ENCODE measurements around the gene PYY. TPM values are rescaled to one million over a fixed set of nuclear protein-coding genes. Genes with fewer than 3 reads are reported as not detected.
"Not testable (repeated sequence)": the region's sequence is repeated elsewhere in the genome, so short reads cannot be mapped to it uniquely, and the experiment has no call there.

PYY gene
- total and polyA plus RNA-seq, 11 donors: not detected

GRCh38 chr17:43975898-43976297 is 22.2 kb upstream of the PYY start:
- intact Hi-C loops (cut with DNase I): no loop called here
- Histone ChIP-seq H3K27me3 (peaks cover 0 to 27% (median 0%) of the 10 kb centered on the region in 9 donors), H3K27ac (no peak overlapping the region), H3K36me3 (no peaks in the 10 kb centered on the region), H3K4me3 (no peak overlapping the region), H3K9me3 (no peaks in the 10 kb centered on the region), H3K4me1 (no peaks in the 10 kb centered on the region)
- DNase-seq (no peak), ATAC-seq (no peak)
- no peak for TF ChIP-seq CTCF (IDR thresholded peaks at IDR 0.05)
- 61 to 90% (median 71%) methylated on average over 15 to 22 of the region's 27 CpGs for WGBS, 4 donors

DNA sequence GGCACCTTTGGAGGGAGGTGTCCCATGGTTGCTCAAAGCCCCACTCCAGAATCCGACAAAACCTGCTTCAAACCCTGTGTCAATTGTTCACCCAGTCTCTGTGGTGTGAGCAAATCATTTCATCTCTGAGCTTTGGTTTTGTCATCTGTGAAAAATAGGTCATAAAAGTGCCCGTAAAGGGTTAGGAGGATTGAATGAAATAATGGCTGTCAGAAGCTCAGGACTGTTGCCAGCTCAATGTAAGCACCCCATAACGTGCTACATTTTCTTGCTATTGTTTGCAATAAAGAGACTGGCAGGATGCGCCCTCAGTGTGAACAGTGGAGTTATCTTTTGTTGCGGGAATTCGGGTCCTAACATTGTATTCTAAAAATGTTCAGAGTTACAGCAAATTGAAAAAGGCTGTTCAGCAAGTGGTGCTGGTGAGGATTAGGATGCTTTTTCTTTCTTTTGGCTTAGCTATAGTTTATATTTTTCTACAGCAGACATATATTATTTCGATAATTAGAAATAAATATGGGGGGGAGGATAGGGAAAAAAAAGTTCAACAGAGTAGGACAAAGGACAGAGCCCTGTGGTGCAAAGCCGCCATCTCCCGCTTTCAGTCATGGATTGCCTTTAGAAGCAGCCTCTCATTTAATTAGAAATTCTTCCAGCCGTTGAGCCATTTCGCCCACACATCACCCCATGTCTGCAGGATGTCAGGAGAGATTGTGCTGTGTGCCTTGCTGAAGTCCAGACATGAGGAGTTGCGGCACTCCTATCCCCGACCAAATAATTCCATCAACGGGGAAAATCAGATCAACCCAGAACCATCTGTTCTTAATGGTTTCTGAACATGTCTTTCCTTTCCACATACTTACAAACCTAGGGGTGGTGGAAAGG is 20.9 kb upstream of the PYY start:
- 63 to 70% (median 64%) methylated on average over 14 of the region's 14 CpGs for WGBS, 4 donors
- DNase-seq: no peak
- intact Hi-C loops (cut with DNase I): no loop called here
- Histone ChIP-seq H3K27ac (no peak overlapping the region), H3K27me3 (peaks cover 0 to 23% (median 0%) of the 10 kb centered on the region in 9 donors), H3K36me3 (no peaks in the 10 kb centered on the region), H3K4me1 (no peaks in the 10 kb centered on the region), H3K9me3 (no peaks in the 10 kb centered on the region), H3K4me3 (no peak overlapping the region)
- no peak for TF ChIP-seq POLR2A (IDR thresholded peaks at IDR 0.05)
- no peak for TF ChIP-seq CTCF (IDR thresholded peaks at IDR 0.05)
- ATAC-seq: no peak

GRCh38 chr17:43972444-43973212 is 18.9 kb upstream of the PYY start:
- peaks cover 0 to 12% (median 0%) of the 10 kb centered on the region in 9 donors for H3K27me3 ChIP-seq
- intact Hi-C loops (cut with DNase I); H3K9me3 ChIP-seq; DNase-seq; ATAC-seq; H3K27ac ChIP-seq; H3K4me3 ChIP-seq; H3K36me3 ChIP-seq; H3K4me1 ChIP-seq: not testable (repeated sequence)
- 87 to 89% (median 88%) methylated on average over 22 of the region's 22 CpGs for WGBS, 4 donors

DNA sequence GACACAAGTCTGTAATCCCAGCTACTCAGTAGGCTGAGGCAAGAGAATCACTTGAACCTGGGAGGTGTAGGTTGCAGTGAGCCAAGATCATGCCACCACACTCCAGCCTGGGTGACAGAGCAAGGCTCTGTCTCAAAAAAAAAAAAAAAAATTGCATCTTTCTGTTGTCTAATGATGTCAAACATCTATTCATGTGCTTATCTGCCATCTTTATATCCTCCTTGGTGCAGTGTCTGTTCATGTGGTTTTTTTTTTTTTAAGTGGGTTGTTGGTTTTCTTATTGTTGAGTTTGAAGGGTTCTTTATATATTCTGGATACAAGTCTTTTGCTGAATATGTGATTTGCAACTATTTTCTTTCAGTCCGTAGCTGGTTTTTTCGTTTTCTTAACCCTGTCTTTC is 17.7 kb upstream of the PYY start:
- ATAC-seq; H3K4me3 ChIP-seq; H3K4me1 ChIP-seq; intact Hi-C loops (cut with DNase I); H3K36me3 ChIP-seq; DNase-seq; H3K9me3 ChIP-seq; H3K27ac ChIP-seq: not testable (repeated sequence)
- peaks cover 0 to 16% (median 0%) of the 10 kb centered on the region in 9 donors for H3K27me3 ChIP-seq
- WGBS, 4 donors: 42 to 54% (median 44%) methylated on average over 2 of the region's 2 CpGs

DNA sequence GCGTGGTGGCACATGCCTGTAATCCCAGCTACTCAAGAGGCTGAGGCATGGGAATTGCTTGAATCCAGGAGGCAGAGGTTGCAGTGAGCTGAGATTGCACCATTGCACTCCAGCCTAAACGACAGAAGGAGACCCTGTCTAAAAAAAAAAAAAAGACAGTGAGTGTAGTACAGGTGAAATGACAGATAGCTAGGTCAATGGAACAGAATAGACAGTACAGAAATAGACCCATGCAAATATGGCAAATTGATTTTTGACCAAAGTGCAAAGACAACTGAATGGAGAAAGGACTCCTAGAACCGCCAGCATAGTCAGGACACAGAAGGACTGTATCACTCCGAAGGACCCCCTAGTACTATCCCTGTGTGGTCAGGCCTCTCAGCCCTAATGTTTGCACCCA is 16.6 kb upstream of the PYY start:
- Histone ChIP-seq H3K27me3 (peaks cover 0 to 15% (median 0%) of the 10 kb centered on the region in 9 donors), H3K27ac (no peak overlapping the region), H3K36me3 (no peaks in the 10 kb centered on the region), H3K4me1 (no peaks in the 10 kb centered on the region), H3K4me3 (no peak overlapping the region), H3K9me3 (no peaks in the 10 kb centered on the region)
- DNase-seq: no peak
- TF ChIP-seq POLR2A (IDR thresholded peaks at IDR 0.05): no peak
- TF ChIP-seq CTCF (IDR thresholded peaks at IDR 0.05): no peak
- no peak for ATAC-seq
- intact Hi-C loops (cut with DNase I): no loop called here
- WGBS, 4 donors: 76 to 88% (median 83%) methylated on average over 4 of the region's 4 CpGs

Data from heart left ventricle (tissue), 16 donors.